Stimulated activated CD8-positive, alpha-beta memory T cell treated with anti-CD3 and anti-CD28 coated beads, Interleukin-4, amount 100 ng/mL, for 4 hours (primary cell): Measurements from ENCODE around the gene PANX1.
"Not testable (repeated sequence)": the region's sequence is repeated elsewhere in the genome, so short reads cannot be mapped to it uniquely, and the experiment has no call there.

Experiments
- DNase-seq, 2 donors: peaks; one replicate each; pipeline ENCODE4 v3.0.0-alpha.2; 2020; ENCODE audit warnings: low read depth in 2 of 2, low spot score in 1 of 2

PANX1 gene, protein sequence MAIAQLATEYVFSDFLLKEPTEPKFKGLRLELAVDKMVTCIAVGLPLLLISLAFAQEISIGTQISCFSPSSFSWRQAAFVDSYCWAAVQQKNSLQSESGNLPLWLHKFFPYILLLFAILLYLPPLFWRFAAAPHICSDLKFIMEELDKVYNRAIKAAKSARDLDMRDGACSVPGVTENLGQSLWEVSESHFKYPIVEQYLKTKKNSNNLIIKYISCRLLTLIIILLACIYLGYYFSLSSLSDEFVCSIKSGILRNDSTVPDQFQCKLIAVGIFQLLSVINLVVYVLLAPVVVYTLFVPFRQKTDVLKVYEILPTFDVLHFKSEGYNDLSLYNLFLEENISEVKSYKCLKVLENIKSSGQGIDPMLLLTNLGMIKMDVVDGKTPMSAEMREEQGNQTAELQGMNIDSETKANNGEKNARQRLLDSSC

DNA sequence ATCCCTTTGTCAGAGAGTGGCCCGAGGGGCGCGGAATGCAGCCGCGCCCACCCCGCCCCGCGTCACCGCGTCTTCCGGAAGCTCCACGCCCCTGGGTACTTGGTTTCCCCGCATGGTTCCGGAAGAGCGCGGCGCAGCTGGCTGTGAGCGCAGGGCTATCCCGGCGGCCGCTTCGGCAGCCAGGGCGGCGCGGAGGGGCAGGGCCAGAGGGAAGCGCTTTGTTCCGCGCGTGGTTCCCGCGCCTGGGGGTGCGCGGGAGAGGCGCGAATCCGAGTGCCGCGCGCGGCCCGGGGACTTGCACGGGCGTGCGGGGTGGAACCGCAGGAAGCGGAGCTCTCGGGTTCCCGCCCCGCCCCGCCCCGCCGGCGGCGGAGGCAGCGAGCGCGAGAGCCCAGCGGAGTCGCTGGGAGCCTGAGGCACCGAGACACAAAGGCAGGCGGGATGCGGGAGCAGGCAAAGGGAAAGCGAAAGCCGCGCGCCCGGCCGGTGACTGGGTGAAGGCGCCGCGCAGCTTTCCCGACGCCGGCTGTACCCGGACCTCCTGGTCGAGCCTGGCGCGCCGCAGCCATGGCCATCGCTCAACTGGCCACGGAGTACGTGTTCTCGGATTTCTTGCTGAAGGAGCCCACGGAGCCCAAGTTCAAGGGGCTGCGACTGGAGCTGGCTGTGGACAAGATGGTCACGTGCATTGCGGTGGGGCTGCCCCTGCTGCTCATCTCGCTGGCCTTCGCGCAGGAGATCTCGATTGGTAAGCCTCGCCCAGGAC lies at the start of gene PANX1:
TSS of gene PANX1 (plus strand) at position 96 of the 766 bp plus-strand sequence. CDS start at position 568, 472 bp downstream.
- peak; percentile 35 to 60 for DNase-seq

DNA sequence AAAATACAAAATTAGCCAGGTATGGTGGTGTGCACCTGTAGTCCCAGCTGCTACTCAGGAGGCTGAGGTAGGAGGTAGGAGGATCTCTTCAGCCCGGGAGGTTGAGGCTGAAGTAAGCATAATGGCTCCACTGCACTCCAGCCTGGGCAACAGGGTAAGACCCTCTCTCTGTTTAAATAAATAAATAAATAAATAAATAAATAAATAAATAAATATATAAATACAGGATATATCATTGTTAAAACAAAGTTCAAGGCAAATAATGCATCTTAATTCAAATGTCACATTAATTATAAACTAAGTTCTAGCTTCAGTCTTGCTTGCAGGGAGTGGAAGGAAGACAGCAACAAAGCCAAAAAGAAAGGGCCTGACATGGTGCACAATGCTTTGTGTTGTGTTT lies 44.5 kb upstream of the PANX1 start:
- DNase-seq, result no peak

GRCh38 chr11:94088906-94089305 lies 39.7 kb upstream of the PANX1 start:
- no peak for DNase-seq

GRCh38 chr11:94089341-94089740 lies 39.3 kb upstream of the PANX1 start:
- no peak for DNase-seq

DNA sequence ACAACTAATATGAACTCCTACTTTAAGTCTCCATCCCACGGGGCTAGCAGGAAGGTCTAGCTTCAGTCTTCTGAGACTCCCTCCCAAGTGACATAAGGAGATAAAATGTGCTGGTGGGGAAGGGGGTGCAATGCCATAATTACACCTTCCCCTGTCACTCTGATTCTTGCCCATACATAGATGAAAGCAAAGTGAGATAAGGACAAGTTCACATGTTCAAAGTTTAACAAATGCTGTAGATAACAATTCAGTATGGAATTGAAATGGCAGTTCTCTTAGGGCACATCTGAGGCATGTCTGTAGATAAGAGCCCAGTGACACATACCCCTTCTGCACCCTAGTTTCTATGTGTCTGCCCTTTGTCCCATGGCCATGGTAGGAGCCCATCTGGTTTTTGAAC lies 38.2 kb upstream of the PANX1 start:
- DNase-seq, result no peak

DNA sequence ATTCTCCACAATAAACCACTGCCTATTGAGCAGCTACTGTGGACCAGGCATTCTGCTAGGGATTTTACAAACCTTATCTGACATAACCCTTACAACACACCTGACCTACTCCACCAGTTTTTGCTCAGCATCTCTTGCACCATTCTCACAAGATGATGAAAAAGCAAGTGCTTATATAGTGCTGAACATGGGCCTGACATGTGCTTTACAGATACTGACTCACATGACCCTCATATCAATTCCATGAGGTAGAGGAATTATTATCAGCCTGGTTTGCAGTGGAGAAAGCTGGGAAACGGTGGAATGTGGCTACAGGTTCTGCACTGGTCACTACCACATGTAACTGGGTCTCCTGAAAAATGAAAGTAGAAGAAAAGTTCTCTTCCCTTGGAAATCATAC lies 37.5 kb upstream of the PANX1 start:
- no peak for DNase-seq

GRCh38 chr11:94100253-94100652 lies 28.4 kb upstream of the PANX1 start:
- DNase-seq, result no peak

GRCh38 chr11:94103471-94103870 lies 25.2 kb upstream of the PANX1 start:
- DNase-seq, result no peak

DNA sequence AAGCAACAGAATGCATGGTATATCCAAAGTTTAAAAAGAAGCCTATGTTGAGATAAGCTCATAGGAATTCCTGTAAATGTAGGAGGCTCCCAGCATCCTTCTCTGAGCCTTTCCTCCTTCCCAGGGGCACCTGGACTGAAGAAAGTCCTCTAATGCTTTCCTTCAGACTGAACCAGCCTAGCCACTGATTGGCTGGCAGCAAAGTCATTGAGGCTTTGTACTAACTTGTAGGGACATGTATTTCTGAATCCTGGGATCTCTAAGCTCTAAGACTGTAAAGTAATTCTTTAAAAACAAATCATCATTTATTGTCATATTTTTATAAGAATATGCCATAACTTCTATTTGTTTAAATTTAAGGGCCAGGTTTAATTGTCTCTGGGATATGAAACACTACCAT lies 23.9 kb upstream of the PANX1 start:
- no peak for DNase-seq

GRCh38 chr11:94106716-94107115 lies 21.9 kb upstream of the PANX1 start:
- no peak for DNase-seq

- no peak for DNase-seq
These were observed 21.3 kb upstream of the PANX1 start for GRCh38 chr11:94107363-94107762.

GRCh38 chr11:94111241-94111640 lies 17.4 kb upstream of the PANX1 start:
- no peak for DNase-seq

DNA sequence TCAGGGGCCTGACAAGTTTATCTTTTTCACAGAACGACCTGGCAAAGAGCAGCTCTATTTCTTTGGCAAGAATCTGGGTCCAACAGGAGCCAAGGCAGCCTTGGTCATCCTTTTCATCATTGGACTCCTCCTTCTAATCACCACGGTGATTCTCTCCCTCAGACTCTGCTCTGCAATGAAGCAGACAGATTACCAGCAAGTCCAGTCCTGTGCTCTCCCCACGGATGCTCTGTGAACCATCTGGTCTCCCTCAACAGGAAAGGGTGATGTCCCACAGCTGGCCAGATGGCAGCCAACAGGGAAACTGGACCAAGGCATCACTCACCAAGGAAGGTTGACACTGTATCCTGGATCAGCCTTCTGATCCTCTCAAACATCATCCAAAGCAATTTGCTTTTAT lies 17.0 kb upstream of the PANX1 start:
- DNase-seq, result no peak

DNA sequence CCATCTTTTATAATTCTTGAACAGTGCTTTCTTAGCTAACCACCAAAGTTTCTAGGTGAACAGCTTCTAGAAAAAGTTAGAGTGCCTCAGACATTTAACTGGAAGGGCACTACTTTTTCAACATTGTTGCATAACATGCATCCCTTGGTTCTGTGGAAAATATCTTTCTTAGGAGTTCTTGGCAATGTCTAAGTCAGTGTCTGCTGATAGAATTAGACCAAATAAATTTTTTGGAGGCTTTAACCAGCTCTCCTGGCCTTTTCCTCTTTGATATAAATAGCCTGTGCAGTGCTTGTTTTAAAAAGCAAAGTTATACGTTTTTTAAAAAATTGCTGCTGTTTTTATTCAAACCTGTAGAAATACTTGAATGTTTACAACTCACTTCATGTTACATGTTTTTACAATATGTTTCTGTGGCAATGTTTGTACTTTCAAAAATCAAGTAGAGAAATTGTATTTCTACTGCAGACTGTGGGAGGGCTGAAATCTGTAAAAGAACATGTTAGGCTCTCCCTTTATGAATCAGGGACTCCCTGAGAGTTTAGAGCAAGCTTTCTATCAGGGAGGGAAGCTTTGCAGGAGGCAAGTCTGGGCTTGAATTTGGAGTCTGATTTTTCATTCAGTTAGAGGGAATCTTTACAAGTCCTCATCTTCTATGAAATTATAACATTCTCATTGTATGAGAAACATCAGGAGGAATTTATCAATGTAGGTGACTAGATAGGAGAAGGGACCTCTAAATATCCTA lies 16.3 kb upstream of the PANX1 start:
- DNase-seq, result no peak

DNA sequence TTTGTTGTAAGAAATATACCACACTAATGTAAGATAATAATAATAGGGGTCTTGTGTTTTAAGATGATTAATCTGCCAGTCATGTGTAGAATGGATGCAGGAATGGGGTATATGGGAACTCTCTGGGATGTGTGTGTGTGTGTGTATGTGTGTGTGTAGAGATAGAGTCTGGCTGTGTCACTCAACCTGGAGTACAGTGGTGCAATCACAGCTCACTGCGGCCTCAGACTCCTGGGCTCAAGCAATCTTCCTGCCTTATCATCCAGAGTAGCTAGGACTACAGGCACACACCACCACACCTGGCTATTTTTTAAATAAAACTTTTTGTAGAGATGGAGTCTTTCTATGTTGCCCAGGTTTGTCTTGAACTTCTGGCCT lies 11.5 kb upstream of the PANX1 start:
- no peak for DNase-seq

- no peak for DNase-seq
These were observed 10.8 kb upstream of the PANX1 start for GRCh38 chr11:94117871-94118270.

DNA sequence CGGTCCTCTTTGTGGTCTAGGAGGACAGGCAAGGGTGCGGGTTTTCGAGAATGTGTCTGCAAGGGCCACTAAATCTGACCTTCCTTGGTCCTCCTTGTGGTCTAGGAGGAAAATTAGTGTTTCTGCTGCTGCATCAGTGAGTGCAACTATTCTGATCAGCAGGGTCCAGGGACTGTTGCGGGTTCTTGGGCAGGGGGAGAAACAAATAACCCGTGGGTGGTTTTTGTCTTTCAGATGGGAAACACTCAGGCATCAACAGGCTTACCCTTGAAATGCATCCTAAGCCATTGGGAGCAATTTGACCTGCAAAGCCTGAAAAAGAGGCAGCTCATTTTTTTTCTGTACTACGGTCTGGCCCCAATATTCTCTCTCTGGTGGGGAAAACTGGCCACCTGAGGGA lies 9.0 kb upstream of the PANX1 start:
- not testable (repeated sequence) for DNase-seq

DNA sequence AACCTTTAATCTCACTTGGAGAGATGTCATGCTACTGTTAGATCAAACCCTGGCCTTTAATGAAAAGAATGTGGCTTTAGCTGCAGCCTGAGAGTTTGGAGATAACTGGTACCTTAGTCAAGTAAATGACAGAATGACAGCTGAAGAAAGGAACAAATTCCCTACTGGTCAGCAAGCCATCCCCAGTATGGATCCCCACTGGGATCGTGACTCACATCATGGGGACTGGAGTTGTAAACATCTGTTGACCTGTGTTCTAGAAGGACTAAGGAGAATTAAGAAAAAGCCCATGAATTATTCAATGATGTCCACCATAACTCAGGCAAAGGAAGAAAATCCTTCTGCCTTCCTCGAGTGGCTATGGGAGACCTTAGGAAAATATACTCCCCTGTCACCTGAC lies 8.1 kb upstream of the PANX1 start:
- not testable (repeated sequence) for DNase-seq

DNA sequence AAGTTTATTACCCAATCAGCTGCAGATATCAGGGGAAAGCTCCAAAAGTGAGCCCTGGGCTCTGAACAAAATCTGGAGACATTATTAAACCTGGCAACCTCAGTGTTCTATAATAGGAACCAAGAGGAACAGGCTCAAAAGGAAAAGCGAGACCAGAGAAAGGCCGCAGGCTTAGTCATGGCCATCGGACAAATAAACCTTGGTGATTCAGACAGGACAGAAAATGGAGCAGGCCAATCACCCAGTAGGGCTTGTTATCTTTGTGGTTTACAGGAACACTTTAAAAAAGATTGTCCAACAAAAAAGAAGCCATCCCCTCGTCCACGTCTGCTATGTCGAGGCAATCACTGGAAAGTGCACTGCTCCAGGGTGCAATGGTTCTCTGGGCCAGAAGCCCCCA lies 7.7 kb upstream of the PANX1 start:
- DNase-seq, result no peak

- no peak for DNase-seq
These were observed 3.1 kb upstream of the PANX1 start for GRCh38 chr11:94125407-94126115.

DNA sequence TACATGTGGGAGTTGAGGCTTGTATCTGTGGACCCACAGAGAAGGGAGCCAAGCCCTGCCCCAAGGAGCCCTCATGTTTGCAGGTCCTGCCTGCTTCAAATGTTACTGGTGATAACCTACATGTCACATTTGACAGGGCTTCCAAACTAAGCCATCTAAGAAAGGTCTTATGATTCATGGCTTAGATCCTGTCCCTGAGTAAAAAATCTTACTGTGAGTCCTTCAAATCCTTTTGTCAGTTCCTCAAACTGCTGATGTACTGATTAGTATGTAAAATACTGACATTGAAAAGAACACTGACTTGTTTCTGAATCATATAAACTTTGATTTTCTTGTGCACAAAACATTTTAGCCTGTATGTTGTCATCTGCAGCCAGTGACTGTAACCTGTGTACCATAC lies 1.0 kb upstream of the PANX1 start:
- DNase-seq, result no peak
